ENCODE data around the gene NACC2. TPM values are rescaled to one million over a fixed set of nuclear protein-coding genes. Genes with fewer than 3 reads are reported as not detected.

NACC2 gene
- total and polyA plus RNA-seq, 2 of the 8 experiments (the other 6 are each of a cell fraction or from before 2014, with no cell fraction given), result 8.3 to 14.0 TPM

DNA sequence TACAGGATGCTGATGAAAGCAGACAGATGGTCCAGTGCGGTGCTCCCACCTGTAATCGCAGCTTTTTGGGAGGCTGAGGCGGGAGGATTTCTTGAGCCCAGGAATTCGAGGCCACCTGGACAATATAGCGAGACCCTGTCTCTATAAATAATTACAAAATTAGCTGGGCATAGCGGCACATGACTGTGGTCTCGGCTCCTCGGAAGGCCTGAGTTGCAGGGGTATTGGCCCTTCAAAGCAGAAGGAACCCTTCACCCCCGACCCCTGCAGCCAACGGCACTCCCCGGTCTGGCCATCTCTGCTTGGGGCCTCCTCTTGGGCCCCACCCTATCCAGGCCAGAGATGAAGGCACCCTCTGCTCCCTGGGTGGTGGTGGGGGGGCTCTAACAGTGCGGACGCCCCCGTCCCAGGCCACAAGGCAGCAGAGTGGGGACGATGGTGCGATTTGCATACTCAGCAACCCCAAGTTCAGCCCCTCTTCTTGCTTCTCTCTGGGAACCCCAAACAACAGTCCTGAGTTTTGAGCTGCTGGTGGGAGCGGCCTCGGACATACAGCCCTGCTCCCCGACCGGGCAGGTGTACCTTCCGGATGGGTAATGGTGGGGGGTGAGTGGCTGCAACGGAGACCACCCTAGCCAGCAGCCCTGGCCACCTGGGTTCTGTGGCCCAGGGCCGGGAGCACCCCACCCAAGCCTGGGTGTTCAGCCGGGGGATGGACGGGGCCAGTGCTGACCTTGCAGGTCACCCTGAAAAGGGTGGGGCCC, 50.7 kb downstream of the NACC2 start:
- Histone ChIP-seq H3K79me2 (ENCODE audit: control insufficient read depth in 1 of 2, insufficient read depth in 2 of 2, low read length in 2 of 2) (no peaks in the 10 kb centered on the region; a peak in 2 of 4 replicates), H3K23me2 (ENCODE audit: low read depth, low read length) (peaks cover 2% of the 10 kb centered on the region; the same call in 1 of the 2 replicates), H2BK20ac (ENCODE audit: low read length) (no peak overlapping the region), H3K36me3 (ENCODE audit: control insufficient read depth in 2 of 4, insufficient read depth in 4 of 4, low read length in 3 of 4) (peaks cover 0 to 2% (median under 1%) of the 10 kb centered on the region in 4 experiments; a peak in 4 of 8 replicates), H4K5ac (ENCODE audit: insufficient read length, low read depth, low read length) (no peak overlapping the region), H3K4me3 (ENCODE audit: extremely low read depth in 1 of 4, insufficient read depth in 2 of 4, low read depth in 3 of 4, low read length in 4 of 4) (no peak overlapping the region), H4K8ac (ENCODE audit: extremely low read depth, insufficient read depth, low read length) (no peak overlapping the region), H3K27ac (ENCODE audit: low read depth, low read length) (no peak overlapping the region), H3K14ac (ENCODE audit: insufficient read length) (no peak overlapping the region), H4K20me1 (replicated peaks in 1 of 2; ENCODE audit: control insufficient read depth in 1 of 2, insufficient read depth in 2 of 2, low read length in 2 of 2) (peaks cover 0 to 14% of the 10 kb centered on the region in 2 experiments), H3K4ac (replicated peaks; ENCODE audit: insufficient read length, low read depth, low read length) (no peak overlapping the region), H3K4me2 (ENCODE audit: insufficient read depth in 1 of 2, low read depth in 2 of 2, low read length in 2 of 2) (no peak overlapping the region), H3K18ac (ENCODE audit: extremely low read depth, low read length) (no peak overlapping the region), H2AFZ (ENCODE audit: low read length) (no peak overlapping the region), H4K91ac (replicated peaks; ENCODE audit: insufficient read length, low read length) (no peak overlapping the region), H2BK15ac (ENCODE audit: low read length) (no peak overlapping the region), H3K27me3 (replicated peaks in 1 of 4; ENCODE audit: control insufficient read depth in 3 of 4, extremely low read depth in 1 of 4, insufficient read depth in 3 of 4, low read length in 3 of 4) (0 out of 7 replicates have a peak, but pooled peaks cover 0 to 2% (median 0%) of the 10 kb centered on the region in 4 experiments), H3K23ac (ENCODE audit: insufficient read length) (no peak overlapping the region), H3K9me3 (ENCODE audit: insufficient read depth in 2 of 2, low read depth in 1 of 2, low read length in 1 of 2) (no peaks in the 10 kb centered on the region), H3K4me1 (replicated peaks in 1 of 4; ENCODE audit: control insufficient read depth in 3 of 4, insufficient read depth in 4 of 4, low read length in 3 of 4) (peaks cover 0 to 17% (median 6%) of the 10 kb centered on the region in 4 experiments; a peak in 5 of 7 replicates), H3K56ac (replicated peaks; ENCODE audit: insufficient read length, low read depth, low read length) (no peak overlapping the region), H2BK120ac (replicated peaks; ENCODE audit: low read depth, low read length) (no peak overlapping the region), H2BK12ac (ENCODE audit: low read depth, low read length) (no peak overlapping the region), H2BK5ac (ENCODE audit: low read depth, low read length) (no peak overlapping the region), H3K79me1 (ENCODE audit: low read depth, low read length) (peaks cover 2% of the 10 kb centered on the region; the same call in 1 of the 2 replicates), H3K9ac (replicated peaks in 1 of 4; ENCODE audit: extremely low read depth in 1 of 4, low read depth in 3 of 4, low read length in 3 of 4) (no peak overlapping the region; a peak in 1 of 7 replicates), H2AK5ac (ENCODE audit: low read depth, low read length) (no peak overlapping the region)
- WGBS, 2 experiments (ENCODE audit: extremely low coverage in 1 of 2, insufficient coverage in 1 of 2, insufficient read length in 1 of 2, insufficient replicate concordance in 2 of 2, low coverage in 1 of 2, low lambda C conversion rate in 2 of 2, missing lambda C conversion rate in 1 of 2), result 96% methylated on average over 24 of the region's 25 CpGs; no CpG with 5 or more reads in 1 of the 2 experiments
- DNase-seq (ENCODE audit: low read depth in 1 of 2, low spot score in 2 of 2) (no peak), FAIRE-seq (no peak)
- ChIA-PET CTCF (ENCODE audit: partially characterized antibody) (interaction anchor here (0.9 kb wide), 1 partner anchor 10 kb away, joined by 3 read pairs; no protein-coding TSS in a partner anchor), POLR2A (ENCODE audit: partially characterized antibody) (no interaction called here)
- no peak for TF ChIP-seq NANOG (IDR thresholded peaks at IDR 0.05; ENCODE audit: insufficient read depth, low read depth, low read length, poor library complexity, severe bottlenecking)
- TF ChIP-seq RFX5 (IDR thresholded peaks at IDR 0.05; ENCODE audit: borderline replicate concordance, low read depth, low read length), result no peak
- TF ChIP-seq TAF1 (IDR thresholded peaks at IDR 0.05; ENCODE audit: low read depth, low read length), result no peak
- TF ChIP-seq, protein P1, sequence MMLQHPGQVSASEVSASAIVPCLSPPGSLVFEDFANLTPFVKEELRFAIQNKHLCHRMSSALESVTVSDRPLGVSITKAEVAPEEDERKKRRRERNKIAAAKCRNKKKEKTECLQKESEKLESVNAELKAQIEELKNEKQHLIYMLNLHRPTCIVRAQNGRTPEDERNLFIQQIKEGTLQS (IDR thresholded peaks at IDR 0.05; ENCODE audit: insufficient read depth, low read depth, low read length), result no peak
- TF ChIP-seq SP4 (IDR thresholded peaks at IDR 0.05; ENCODE audit: low read length), result no peak
- no peak for TF ChIP-seq JUND (IDR thresholded peaks at IDR 0.05; ENCODE audit: low read length)
- TF ChIP-seq SUZ12 (IDR thresholded peaks at IDR 0.05; ENCODE audit: low read length), result no peak
- TF ChIP-seq SP1 (IDR thresholded peaks at IDR 0.05; ENCODE audit: low read depth, low read length), result no peak
- no peak for TF ChIP-seq CHD2 (IDR thresholded peaks at IDR 0.05; ENCODE audit: low read length)
- TF ChIP-seq EGR1 (IDR thresholded peaks at IDR 0.05; ENCODE audit: borderline replicate concordance, low read depth, low read length), result no peak
- no peak for TF ChIP-seq BCL11A (IDR thresholded peaks at IDR 0.05; ENCODE audit: low read depth in 2 of 2, low read length in 2 of 2)
- TF ChIP-seq TAF7 (optimal IDR thresholded peaks at IDR 0.05; ENCODE audit: borderline replicate concordance, low read depth, low read length), result no peak
